GM04504 (cell line): ENCODE data around the gene TCF3.

Source experiments
- DNase-seq: peaks from one replicate; pipeline ENCODE4 v3.0.0-alpha.2; 2012; ENCODE audit warnings: low read depth

TCF3 gene

GRCh38 chr19:1580957-1581356, 71.5 kb downstream of the TCF3 start:
- no peak for DNase-seq

DNA sequence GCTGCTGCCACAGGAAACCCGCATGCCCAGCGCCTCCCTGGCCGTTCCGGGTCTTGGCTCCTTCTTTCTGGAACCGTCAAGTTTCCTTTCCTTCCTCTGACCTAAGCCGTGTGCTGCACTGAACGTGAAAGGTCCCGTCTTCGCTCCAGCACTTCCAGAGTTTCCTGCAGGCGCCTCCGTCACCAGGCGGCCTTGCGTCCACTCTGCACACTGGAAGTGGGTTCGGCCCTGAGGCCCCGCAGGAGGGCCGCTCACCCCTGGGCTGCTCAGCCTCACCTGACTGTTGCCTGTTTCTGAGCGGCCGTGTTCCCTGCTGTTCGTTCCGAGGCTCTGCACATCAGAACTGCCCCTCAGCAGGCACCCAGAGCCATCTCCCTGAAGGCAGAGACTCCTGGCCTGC, 72.0 kb downstream of the TCF3 start:
- DNase-seq, result no peak

- no peak for DNase-seq
These were observed 73.2 kb downstream of the TCF3 start for GRCh38 chr19:1579222-1579621.

- DNase-seq, result no peak
These were observed 74.3 kb downstream of the TCF3 start for GRCh38 chr19:1577929-1578618.

GRCh38 chr19:1577090-1577928, 75.1 kb downstream of the TCF3 start:
- DNase-seq, result no peak

DNA sequence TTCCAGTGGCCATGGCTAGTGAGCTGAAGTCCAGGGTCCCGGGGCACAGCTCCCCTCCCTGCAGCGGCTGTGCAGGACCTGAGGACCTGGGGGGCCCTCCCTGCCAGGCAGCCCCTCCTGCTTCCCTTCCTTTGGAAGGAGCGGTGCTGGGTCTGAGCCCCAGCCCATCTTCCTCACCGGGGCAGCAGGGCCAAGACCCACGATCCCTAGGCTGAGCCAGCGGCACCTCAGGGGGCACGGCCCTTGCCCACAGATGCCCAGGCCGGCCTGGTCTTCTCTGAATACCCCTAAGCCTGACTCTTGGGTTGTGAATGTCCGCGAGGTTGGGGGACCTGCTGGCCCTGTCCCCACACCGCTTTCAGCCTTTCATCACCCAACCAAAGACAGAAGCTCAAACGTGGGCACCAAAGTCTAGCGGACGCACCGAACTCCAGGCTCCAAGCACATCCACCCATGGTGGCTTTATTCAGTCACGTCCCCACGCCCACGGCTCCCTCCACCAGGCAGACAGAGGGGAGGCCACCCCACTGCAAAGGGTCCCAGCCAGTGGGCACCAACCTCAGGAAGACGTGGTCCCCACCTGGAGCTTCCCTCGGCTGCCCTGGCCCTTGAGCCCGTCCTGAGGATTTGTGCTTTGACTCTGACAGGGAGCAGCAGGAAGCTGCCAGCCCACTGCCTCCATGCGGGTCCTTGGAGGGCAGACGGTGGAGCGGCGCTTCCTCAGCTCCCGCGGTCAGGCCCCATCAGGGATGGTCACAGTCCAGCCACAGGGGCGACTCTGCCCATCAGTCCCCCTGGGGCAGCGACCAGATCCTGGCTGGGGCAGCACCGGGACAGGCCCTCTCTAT, 75.9 kb downstream of the TCF3 start:
- no peak for DNase-seq

- DNase-seq, result no peak
These were observed 76.8 kb downstream of the TCF3 start for GRCh38 chr19:1575323-1576241.

- DNase-seq, result no peak
These were observed 77.9 kb downstream of the TCF3 start for GRCh38 chr19:1574354-1575136.

GRCh38 chr19:1572795-1573194, 79.6 kb downstream of the TCF3 start:
- DNase-seq, result no peak

DNA sequence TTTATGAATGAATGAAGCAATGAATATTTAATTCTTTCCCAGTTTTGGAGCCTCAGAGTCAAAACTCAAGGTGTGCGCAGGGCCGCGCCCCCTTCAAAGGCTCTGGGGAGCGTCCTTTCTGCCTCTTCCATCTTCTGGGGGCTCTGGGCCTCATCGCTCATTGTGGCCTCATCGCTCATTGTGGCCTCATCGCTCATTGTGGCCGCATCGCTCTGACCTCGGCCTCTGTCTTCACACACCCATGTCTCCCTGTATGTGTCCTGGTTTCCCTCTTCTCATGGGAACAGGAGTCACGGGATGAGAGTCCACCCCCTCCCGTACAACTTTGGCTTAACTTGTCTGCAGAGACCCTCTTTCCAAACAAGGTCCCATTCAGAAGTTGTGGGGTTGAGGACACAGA, 81.1 kb downstream of the TCF3 start:
- DNase-seq, result no peak

DNA sequence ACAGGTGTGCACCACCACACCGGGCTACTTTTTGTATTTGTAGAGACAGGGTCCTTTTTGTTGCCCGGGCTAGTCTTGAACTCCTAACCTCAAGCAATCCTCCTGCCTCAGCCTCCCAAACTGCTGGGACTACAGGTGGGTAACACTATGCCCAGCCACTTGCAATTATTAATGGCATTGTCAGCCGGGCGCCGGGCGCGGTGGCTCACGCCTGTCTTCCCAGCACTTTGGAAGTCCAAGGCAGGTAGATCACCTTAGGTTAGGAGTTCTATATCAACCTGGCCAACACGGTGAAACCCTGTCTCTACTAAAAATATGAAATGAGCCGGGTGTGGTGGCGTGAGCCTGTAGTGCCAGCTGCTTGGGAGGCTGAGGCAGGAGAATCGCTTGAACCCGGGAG, 81.6 kb downstream of the TCF3 start:
- no peak for DNase-seq

DNA sequence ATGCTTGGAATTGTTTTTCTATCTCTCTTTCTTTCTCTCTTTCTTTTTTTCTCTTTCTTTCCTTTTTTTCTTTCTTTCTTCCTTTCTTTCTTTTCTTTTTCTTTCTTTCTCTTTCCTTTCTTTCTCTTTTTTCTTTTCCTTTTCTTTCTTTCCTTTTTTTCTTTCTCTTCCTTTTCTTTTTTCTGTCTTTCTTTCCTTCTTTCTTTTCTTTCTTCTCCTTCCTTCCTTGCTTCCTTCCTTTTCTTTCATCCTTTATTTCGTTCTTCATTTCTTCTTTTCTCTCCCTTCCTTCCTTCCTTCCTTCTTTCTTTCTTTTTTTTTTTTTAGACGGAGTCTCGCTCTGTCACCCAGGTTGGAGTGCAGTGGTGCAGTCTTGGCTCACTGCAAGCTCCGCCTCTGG, 82.4 kb downstream of the TCF3 start:
- DNase-seq, result no peak

- peak; percentile 45 for DNase-seq
These were observed 83.9 kb downstream of the TCF3 start, which contains the start of gene MEX3D for GRCh38 chr19:1568320-1569019. TSS of gene MEX3D (minus strand) at chr19:1568325. CDS start at chr19:1568058, 267 bp downstream.

- DNase-seq, result no peak
These were observed 84.6 kb downstream of the TCF3 start for GRCh38 chr19:1567848-1568227.

- DNase-seq, result no peak
These were observed 85.1 kb downstream of the TCF3 start for GRCh38 chr19:1567116-1567847.

- peak; percentile 72 for DNase-seq
These were observed 85.9 kb downstream of the TCF3 start for GRCh38 chr19:1566392-1567115.

DNA sequence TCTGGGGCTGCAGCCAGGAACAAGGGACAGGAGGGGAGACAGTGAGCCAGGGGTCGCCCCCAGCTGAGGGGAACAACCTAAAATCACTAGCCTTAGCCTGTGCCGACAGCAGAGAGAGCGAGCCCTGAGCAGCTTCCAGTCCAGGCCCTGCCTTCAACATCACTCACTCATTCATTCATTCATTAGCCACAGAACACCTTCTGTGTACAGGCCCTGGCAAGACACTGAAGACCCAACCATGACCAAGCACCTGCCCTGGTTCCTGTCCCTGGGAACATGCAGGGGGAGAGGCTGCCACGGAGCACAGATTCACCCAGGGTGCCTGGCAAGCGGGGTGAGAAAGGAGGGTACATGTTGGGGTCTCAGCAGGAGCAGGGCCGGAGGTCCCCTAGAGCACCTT, 89.2 kb downstream of the TCF3 start:
- DNase-seq, result no peak

GRCh38 chr19:1561236-1561842, 91.1 kb downstream of the TCF3 start:
- no peak for DNase-seq
